ENCODE data around the gene KRTAP2-1.
A peak's percentile ranks its signal among the peaks of the same experiment; 100 is the strongest.

KRTAP2-1 gene

GRCh38 chr17:41024697-41025096 is 22.4 kb downstream of the KRTAP2-1 start:
- Histone ChIP-seq H3K4me1 (ENCODE audit: control insufficient read depth in 2 of 2, insufficient read depth in 1 of 2, low read depth in 1 of 2, low read length in 2 of 2) (no peaks in the 10 kb centered on the region), H3K27ac (replicated peaks; ENCODE audit: low read length) (no peak overlapping the region), H3K4me3 (ENCODE audit: low read length in 2 of 2) (no peak overlapping the region), H3K36me3 (replicated peaks in 1 of 2; ENCODE audit: control insufficient read depth in 2 of 2, insufficient read depth in 2 of 2, low read length in 2 of 2) (no peaks in the 10 kb centered on the region), H3K18ac (ENCODE audit: low read length) (no peak overlapping the region), H3K27me3 (ENCODE audit: control insufficient read depth in 3 of 3, insufficient read depth in 3 of 3, low read depth in 1 of 3, low read length in 3 of 3) (no peaks in the 10 kb centered on the region), H3K9ac (ENCODE audit: low read depth, low read length, poor library complexity) (no peak overlapping the region), H4K8ac (ENCODE audit: low read depth, low read length) (no peak overlapping the region), H4K91ac (ENCODE audit: low read depth, low read length, poor library complexity) (no peak overlapping the region), H2BK120ac (ENCODE audit: low read depth, low read length) (no peak overlapping the region), H2AFZ (ENCODE audit: low read length) (no peak overlapping the region), H3K4ac (ENCODE audit: low read length) (no peak overlapping the region), H2BK5ac (ENCODE audit: low read length) (no peak overlapping the region), H3K4me2 (ENCODE audit: insufficient read depth, low read length, poor library complexity, severe bottlenecking) (no peak overlapping the region), H3K79me1 (ENCODE audit: low read depth, low read length) (no peaks in the 10 kb centered on the region), H2AK5ac (ENCODE audit: low read depth, low read length) (no peak overlapping the region), H3K9me3 (replicated peaks in 1 of 2; ENCODE audit: control insufficient read depth in 2 of 2, insufficient read depth in 1 of 2, low read depth in 1 of 2, low read length in 2 of 2) (no peaks in the 10 kb centered on the region), H2BK15ac (ENCODE audit: low read length) (no peak overlapping the region), H2BK12ac (ENCODE audit: low read length) (no peak overlapping the region), H3K14ac (ENCODE audit: low read length) (no peak overlapping the region), H3K23ac (ENCODE audit: low read depth, low read length, poor library complexity) (no peak overlapping the region)
- 100% methylated on average over 2 of the region's 3 CpGs for WGBS, 2 donors (ENCODE audit: extremely low coverage in 2 of 2, insufficient read length in 2 of 2, insufficient replicate concordance in 1 of 2)
- DNase-seq (ENCODE audit: low spot score), result no peak

- Histone ChIP-seq H4K91ac (ENCODE audit: low read depth, low read length, poor library complexity) (no peak overlapping the region), H3K14ac (ENCODE audit: low read length) (no peak overlapping the region), H4K8ac (ENCODE audit: low read depth, low read length) (no peak overlapping the region), H2BK120ac (ENCODE audit: low read depth, low read length) (no peak overlapping the region), H2AFZ (ENCODE audit: low read length) (no peak overlapping the region), H3K4ac (ENCODE audit: low read length) (no peak overlapping the region), H3K4me2 (ENCODE audit: insufficient read depth, low read length, poor library complexity, severe bottlenecking) (no peak overlapping the region), H3K36me3 (replicated peaks in 1 of 2; ENCODE audit: control insufficient read depth in 2 of 2, insufficient read depth in 2 of 2, low read length in 2 of 2) (no peaks in the 10 kb centered on the region), H3K18ac (ENCODE audit: low read length) (no peak overlapping the region), H3K9ac (ENCODE audit: low read depth, low read length, poor library complexity) (no peak overlapping the region), H3K23ac (ENCODE audit: low read depth, low read length, poor library complexity) (no peak overlapping the region), H2AK5ac (ENCODE audit: low read depth, low read length) (no peak overlapping the region), H3K4me3 (ENCODE audit: low read length in 2 of 2) (no peak overlapping the region), H3K79me1 (ENCODE audit: low read depth, low read length) (no peaks in the 10 kb centered on the region), H2BK15ac (ENCODE audit: low read length) (no peak overlapping the region), H2BK12ac (ENCODE audit: low read length) (no peak overlapping the region), H3K27me3 (ENCODE audit: control insufficient read depth in 3 of 3, insufficient read depth in 3 of 3, low read depth in 1 of 3, low read length in 3 of 3) (no peaks in the 10 kb centered on the region), H3K4me1 (ENCODE audit: control insufficient read depth in 2 of 2, insufficient read depth in 1 of 2, low read depth in 1 of 2, low read length in 2 of 2) (no peaks in the 10 kb centered on the region), H3K27ac (replicated peaks; ENCODE audit: low read length) (no peak overlapping the region), H3K9me3 (replicated peaks in 1 of 2; ENCODE audit: control insufficient read depth in 2 of 2, insufficient read depth in 1 of 2, low read depth in 1 of 2, low read length in 2 of 2) (no peaks in the 10 kb centered on the region), H2BK5ac (ENCODE audit: low read length) (no peak overlapping the region)
- DNase-seq (ENCODE audit: low spot score), result no peak
Measured at GRCh38 chr17:41020336-41020735, 26.8 kb downstream of the KRTAP2-1 start.

DNA sequence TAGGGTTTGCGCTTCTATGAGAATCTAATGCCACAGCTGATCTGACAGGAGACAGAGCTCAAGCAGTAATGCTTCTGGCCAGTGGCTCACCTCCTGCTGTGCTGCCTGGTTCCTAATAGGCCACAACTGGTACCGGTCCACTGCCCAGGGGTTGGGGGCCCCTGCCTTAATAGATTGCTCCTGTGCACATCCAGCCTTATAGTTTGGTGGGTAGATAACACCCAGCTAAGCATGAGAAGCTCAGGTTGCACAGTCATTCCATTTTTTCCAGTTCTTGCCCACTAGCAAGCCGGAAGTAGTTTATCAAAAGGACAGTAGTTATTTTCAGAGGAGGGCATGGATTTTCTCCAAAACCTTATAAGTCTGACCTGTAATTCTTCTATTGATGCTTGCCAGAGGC is 27.7 kb downstream of the KRTAP2-1 start:
- no peak overlapping the region for H2BK5ac ChIP-seq (ENCODE audit: low read length)
- no peak overlapping the region for H2BK12ac ChIP-seq (ENCODE audit: low read length)
- H3K4me2 ChIP-seq (ENCODE audit: insufficient read depth, low read length, poor library complexity, severe bottlenecking), result no peak overlapping the region
- H3K27ac ChIP-seq (replicated peaks; ENCODE audit: low read length), result no peak overlapping the region
- H2AFZ ChIP-seq (ENCODE audit: low read length), result no peak overlapping the region
- H3K36me3 ChIP-seq (replicated peaks in 1 of 2; ENCODE audit: control insufficient read depth in 2 of 2, insufficient read depth in 2 of 2, low read length in 2 of 2), result no peaks in the 10 kb centered on the region
- H3K14ac ChIP-seq (ENCODE audit: low read length), result no peak overlapping the region
- no peak overlapping the region for H4K8ac ChIP-seq (ENCODE audit: low read depth, low read length)
- WGBS, 2 donors (ENCODE audit: extremely low coverage in 2 of 2, insufficient read length in 2 of 2, insufficient replicate concordance in 1 of 2), result no CpG with 5 or more reads among the region's 3 CpGs
- no peak overlapping the region for H3K4me3 ChIP-seq (ENCODE audit: low read length in 2 of 2)
- H4K91ac ChIP-seq (ENCODE audit: low read depth, low read length, poor library complexity), result peak overlapping the region; percentile 64
- H3K4me1 ChIP-seq (ENCODE audit: control insufficient read depth in 2 of 2, insufficient read depth in 1 of 2, low read depth in 1 of 2, low read length in 2 of 2), result no peaks in the 10 kb centered on the region
- H3K79me1 ChIP-seq (ENCODE audit: low read depth, low read length), result no peaks in the 10 kb centered on the region
- no peaks in the 10 kb centered on the region for H3K27me3 ChIP-seq (ENCODE audit: control insufficient read depth in 3 of 3, insufficient read depth in 3 of 3, low read depth in 1 of 3, low read length in 3 of 3)
- H2BK15ac ChIP-seq (ENCODE audit: low read length), result no peak overlapping the region
- H3K18ac ChIP-seq (ENCODE audit: low read length), result no peak overlapping the region
- H2AK5ac ChIP-seq (ENCODE audit: low read depth, low read length), result no peak overlapping the region
- H3K9me3 ChIP-seq (replicated peaks in 1 of 2; ENCODE audit: control insufficient read depth in 2 of 2, insufficient read depth in 1 of 2, low read depth in 1 of 2, low read length in 2 of 2), result no peaks in the 10 kb centered on the region
- H3K23ac ChIP-seq (ENCODE audit: low read depth, low read length, poor library complexity), result peak overlapping the region; percentile 56
- no peak overlapping the region for H3K4ac ChIP-seq (ENCODE audit: low read length)
- H2BK120ac ChIP-seq (ENCODE audit: low read depth, low read length), result no peak overlapping the region
- no peak overlapping the region for H3K9ac ChIP-seq (ENCODE audit: low read depth, low read length, poor library complexity)
- DNase-seq (ENCODE audit: low spot score), result no peak

- no peak overlapping the region for H4K8ac ChIP-seq (ENCODE audit: low read depth, low read length)
- no peak overlapping the region for H3K4me3 ChIP-seq (ENCODE audit: low read length in 2 of 2)
- no peaks in the 10 kb centered on the region for H3K4me1 ChIP-seq (ENCODE audit: control insufficient read depth in 2 of 2, insufficient read depth in 1 of 2, low read depth in 1 of 2, low read length in 2 of 2)
- H3K27me3 ChIP-seq (ENCODE audit: control insufficient read depth in 3 of 3, insufficient read depth in 3 of 3, low read depth in 1 of 3, low read length in 3 of 3), result no peaks in the 10 kb centered on the region
- H2BK15ac ChIP-seq (ENCODE audit: low read length), result no peak overlapping the region
- no peak for DNase-seq (ENCODE audit: low spot score)
- no peak overlapping the region for H2BK120ac ChIP-seq (ENCODE audit: low read depth, low read length)
- H3K23ac ChIP-seq (ENCODE audit: low read depth, low read length, poor library complexity), result no peak overlapping the region
- no peak overlapping the region for H3K9ac ChIP-seq (ENCODE audit: low read depth, low read length, poor library complexity)
- no peaks in the 10 kb centered on the region for H3K9me3 ChIP-seq (replicated peaks in 1 of 2; ENCODE audit: control insufficient read depth in 2 of 2, insufficient read depth in 1 of 2, low read depth in 1 of 2, low read length in 2 of 2)
- H2BK5ac ChIP-seq (ENCODE audit: low read length), result no peak overlapping the region
- no peak overlapping the region for H3K4ac ChIP-seq (ENCODE audit: low read length)
- H3K27ac ChIP-seq (replicated peaks; ENCODE audit: low read length), result no peak overlapping the region
- no peak overlapping the region for H2AFZ ChIP-seq (ENCODE audit: low read length)
- no peak overlapping the region for H2BK12ac ChIP-seq (ENCODE audit: low read length)
- H3K18ac ChIP-seq (ENCODE audit: low read length), result no peak overlapping the region
- no peak overlapping the region for H3K4me2 ChIP-seq (ENCODE audit: insufficient read depth, low read length, poor library complexity, severe bottlenecking)
- no CpG with 5 or more reads among the region's 3 CpGs for WGBS, 2 donors (ENCODE audit: extremely low coverage in 2 of 2, insufficient read length in 2 of 2, insufficient replicate concordance in 1 of 2)
- H3K14ac ChIP-seq (ENCODE audit: low read length), result no peak overlapping the region
- H2AK5ac ChIP-seq (ENCODE audit: low read depth, low read length), result no peak overlapping the region
- H3K36me3 ChIP-seq (replicated peaks in 1 of 2; ENCODE audit: control insufficient read depth in 2 of 2, insufficient read depth in 2 of 2, low read length in 2 of 2), result no peaks in the 10 kb centered on the region
- H4K91ac ChIP-seq (ENCODE audit: low read depth, low read length, poor library complexity), result no peak overlapping the region
- H3K79me1 ChIP-seq (ENCODE audit: low read depth, low read length), result no peaks in the 10 kb centered on the region
Measured at GRCh38 chr17:41018541-41018940, 28.6 kb downstream of the KRTAP2-1 start.

Measured in neuronal stem cell (in vitro differentiated cells).